ENCODE measurements around the gene ZEB1.
"Not testable (repeated sequence)": the region's sequence is repeated elsewhere in the genome, so short reads cannot be mapped to it uniquely, and the experiment has no call there.

Gene ZEB1

DNA sequence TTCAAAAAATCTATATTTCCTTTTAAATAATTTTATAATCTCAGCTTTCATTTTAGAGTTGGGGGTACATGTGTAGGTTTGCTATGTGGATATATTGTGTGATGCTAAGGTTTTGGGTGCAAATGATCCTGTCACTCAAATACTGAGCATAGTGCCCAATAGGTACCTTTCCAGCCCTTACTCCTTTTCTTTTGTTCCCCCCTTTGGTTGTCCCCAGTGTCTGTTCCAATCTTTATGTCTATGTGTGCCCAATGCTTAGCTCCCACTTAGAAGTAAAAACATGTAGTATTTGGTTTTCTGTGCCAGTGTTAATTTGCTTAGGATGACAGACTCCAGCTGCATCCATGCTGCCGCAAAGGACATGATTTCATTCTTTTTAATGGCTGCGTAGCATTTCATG is 103.6 kb downstream of the ZEB1 start:
- CTCF ChIA-PET: no interaction called here
- no peak overlapping the region for H3K27ac ChIP-seq
- POLR2A ChIA-PET (ENCODE audit: low non-redundant PET): no interaction called here
- DNase-seq (ENCODE audit: low spot score): no peak
- TF ChIP-seq CTCF (conservative IDR thresholded peaks at IDR 0.05; ENCODE audit: low read depth): no peak

GRCh38 chr10:31424473-31424872 is 105.5 kb downstream of the ZEB1 start:
- no peak overlapping the region for H3K27ac ChIP-seq
- ChIA-PET CTCF (no interaction called here), POLR2A (ENCODE audit: low non-redundant PET) (no interaction called here)
- TF ChIP-seq CTCF (conservative IDR thresholded peaks at IDR 0.05; ENCODE audit: low read depth): no peak
- DNase-seq (ENCODE audit: low spot score): no peak

DNA sequence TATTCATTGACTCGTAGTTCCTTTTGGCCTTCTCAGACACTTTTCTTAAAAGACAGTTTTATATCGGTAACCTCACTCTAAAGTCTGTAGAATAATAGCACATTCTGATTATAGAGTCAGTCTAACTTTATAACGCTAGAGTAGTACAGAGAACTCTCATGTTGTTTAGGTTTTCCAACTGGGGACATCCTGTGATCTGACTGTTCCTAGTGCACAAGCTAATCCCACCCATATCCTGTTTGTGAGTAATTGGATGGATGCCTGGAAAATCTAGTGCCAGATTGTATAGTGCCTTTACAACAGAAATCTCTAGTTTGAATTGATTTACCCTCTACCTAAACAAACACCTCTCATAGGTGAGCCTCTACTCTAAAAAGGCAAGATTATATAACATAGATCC is 107.4 kb downstream of the ZEB1 start:
- CTCF ChIA-PET: interaction anchor here (0.6 kb wide), 2 partner anchors 15 to 905 kb away, joined by 3 to 4 read pairs; no protein-coding TSS in a partner anchor
- no peak for TF ChIP-seq CTCF (conservative IDR thresholded peaks at IDR 0.05; ENCODE audit: low read depth)
- H3K27ac ChIP-seq: no peak overlapping the region
- DNase-seq (ENCODE audit: low spot score): peak; percentile 26
- POLR2A ChIA-PET (ENCODE audit: low non-redundant PET): no interaction called here

- CTCF ChIA-PET; H3K27ac ChIP-seq; DNase-seq (ENCODE audit: low spot score): not testable (repeated sequence)
- POLR2A ChIA-PET (ENCODE audit: low non-redundant PET): interaction anchor here (0.7 kb wide), 1 partner anchor 662 kb away, joined by 3 read pairs; no protein-coding TSS in a partner anchor
Measured at GRCh38 chr10:31427334-31427733, 108.3 kb downstream of the ZEB1 start.

DNA sequence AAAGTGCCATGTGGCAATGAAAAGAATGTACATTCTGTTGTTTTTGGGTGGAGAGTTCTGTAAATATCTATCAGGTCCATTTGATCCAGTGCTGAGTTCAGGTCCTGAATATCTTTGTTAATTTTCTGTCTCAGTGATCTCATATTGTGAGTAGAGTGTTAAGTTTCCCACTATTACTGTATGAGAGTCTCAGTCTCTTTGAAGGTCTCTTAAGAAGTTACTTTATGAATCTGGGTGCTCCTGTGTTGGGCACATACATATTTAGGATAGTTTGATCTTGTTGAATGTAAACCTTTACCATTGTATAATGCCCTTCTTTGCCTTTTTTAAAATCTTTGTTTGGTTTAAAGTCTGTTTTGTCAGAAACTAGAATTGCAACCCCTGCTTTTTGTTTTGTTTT is 109.5 kb downstream of the ZEB1 start:
- POLR2A ChIA-PET (ENCODE audit: low non-redundant PET): not testable (repeated sequence)

GRCh38 chr10:31431021-31431420 is 112.0 kb downstream of the ZEB1 start:
- ChIA-PET POLR2A (ENCODE audit: low non-redundant PET) (no interaction called here), CTCF (interaction anchor here (0.7 kb wide), 1 partner anchor 113 kb away, joined by 3 read pairs; no protein-coding TSS in a partner anchor)
- no peak for TF ChIP-seq CTCF (conservative IDR thresholded peaks at IDR 0.05; ENCODE audit: low read depth)

More for the DNA sequence above, 109.5 kb downstream of the ZEB1 start:
- CTCF ChIA-PET: interaction anchor here (0.6 kb wide), 1 partner anchor 61 kb away, joined by 3 read pairs; no protein-coding TSS in a partner anchor
- not testable (repeated sequence) for H3K27ac ChIP-seq; DNase-seq (ENCODE audit: low spot score)

GRCh38 chr10:31437959-31438358 is 118.9 kb downstream of the ZEB1 start:
- POLR2A ChIA-PET (ENCODE audit: low non-redundant PET): no interaction called here
- CTCF ChIA-PET: no interaction called here
- DNase-seq (ENCODE audit: low spot score): no peak
- TF ChIP-seq CTCF (conservative IDR thresholded peaks at IDR 0.05; ENCODE audit: low read depth): no peak
- no peak overlapping the region for H3K27ac ChIP-seq

More at GRCh38 chr10:31431021-31431420, 112.0 kb downstream of the ZEB1 start:
- H3K27ac ChIP-seq: no peak overlapping the region
- DNase-seq (ENCODE audit: low spot score): no peak

GRCh38 chr10:31451766-31452165 is 132.8 kb downstream of the ZEB1 start:
- POLR2A ChIA-PET (ENCODE audit: low non-redundant PET): no interaction called here
- DNase-seq (ENCODE audit: low spot score): no peak
- CTCF ChIA-PET: interaction anchor here (0.5 kb wide), 1 partner anchor 112 kb away, joined by 3 read pairs; no protein-coding TSS in a partner anchor
- TF ChIP-seq CTCF (conservative IDR thresholded peaks at IDR 0.05; ENCODE audit: low read depth): no peak
- no peak overlapping the region for H3K27ac ChIP-seq
